ENCODE results near the gene GALT.

DNA sequence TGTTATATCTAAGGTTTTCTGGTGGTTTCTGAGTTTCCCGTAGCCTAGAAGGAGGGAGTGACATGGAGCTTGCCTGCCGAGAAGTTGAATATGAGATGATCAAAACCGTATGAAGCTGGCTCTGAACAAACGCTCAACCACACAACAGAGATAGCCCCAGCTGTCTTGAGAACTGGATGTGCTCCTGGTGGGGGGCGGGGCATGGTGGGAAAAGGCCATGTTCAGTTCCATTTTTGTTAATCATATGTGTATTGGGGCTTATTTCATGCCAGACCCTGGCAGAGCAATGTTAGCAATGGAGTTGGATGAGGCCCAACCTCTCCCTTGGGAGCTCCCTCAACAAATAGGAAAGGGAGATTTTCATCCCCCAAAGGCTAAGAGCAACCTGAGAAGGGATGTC, 39.8 kb downstream of the GALT start:
- TF ChIP-seq, protein P1, sequence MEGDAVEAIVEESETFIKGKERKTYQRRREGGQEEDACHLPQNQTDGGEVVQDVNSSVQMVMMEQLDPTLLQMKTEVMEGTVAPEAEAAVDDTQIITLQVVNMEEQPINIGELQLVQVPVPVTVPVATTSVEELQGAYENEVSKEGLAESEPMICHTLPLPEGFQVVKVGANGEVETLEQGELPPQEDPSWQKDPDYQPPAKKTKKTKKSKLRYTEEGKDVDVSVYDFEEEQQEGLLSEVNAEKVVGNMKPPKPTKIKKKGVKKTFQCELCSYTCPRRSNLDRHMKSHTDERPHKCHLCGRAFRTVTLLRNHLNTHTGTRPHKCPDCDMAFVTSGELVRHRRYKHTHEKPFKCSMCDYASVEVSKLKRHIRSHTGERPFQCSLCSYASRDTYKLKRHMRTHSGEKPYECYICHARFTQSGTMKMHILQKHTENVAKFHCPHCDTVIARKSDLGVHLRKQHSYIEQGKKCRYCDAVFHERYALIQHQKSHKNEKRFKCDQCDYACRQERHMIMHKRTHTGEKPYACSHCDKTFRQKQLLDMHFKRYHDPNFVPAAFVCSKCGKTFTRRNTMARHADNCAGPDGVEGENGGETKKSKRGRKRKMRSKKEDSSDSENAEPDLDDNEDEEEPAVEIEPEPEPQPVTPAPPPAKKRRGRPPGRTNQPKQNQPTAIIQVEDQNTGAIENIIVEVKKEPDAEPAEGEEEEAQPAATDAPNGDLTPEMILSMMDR (IDR thresholded peaks at IDR 0.05): no peak
- TF ChIP-seq EZH2 (IDR thresholded peaks at IDR 0.05) (no peak), EZH2phosphoT487 (IDR thresholded peaks at IDR 0.05) (no peak)

All from neural progenitor cell (in vitro differentiated cells).